Stimulated activated CD4-positive, alpha-beta T cell treated with anti-CD3 and anti-CD28 coated beads, Interleukin-12 subunit alpha, Interleukin-12 subunit beta, amount 100 ng/mL, for 24 hours (primary cell): ENCODE measurements around the gene TLDC2.
A peak's percentile ranks its signal among the peaks of the same experiment; 100 is the strongest.
"Not testable (repeated sequence)": the region's sequence is repeated elsewhere in the genome, so short reads cannot be mapped to it uniquely, and the experiment has no call there.

ENCODE experiments used
- DNase-seq, 2 experiments: peaks; one replicate each; pipeline ENCODE4 v3.0.0-alpha.2; 2020; ENCODE audit warnings: low read depth in 2 of 2

TLDC2 gene

DNA sequence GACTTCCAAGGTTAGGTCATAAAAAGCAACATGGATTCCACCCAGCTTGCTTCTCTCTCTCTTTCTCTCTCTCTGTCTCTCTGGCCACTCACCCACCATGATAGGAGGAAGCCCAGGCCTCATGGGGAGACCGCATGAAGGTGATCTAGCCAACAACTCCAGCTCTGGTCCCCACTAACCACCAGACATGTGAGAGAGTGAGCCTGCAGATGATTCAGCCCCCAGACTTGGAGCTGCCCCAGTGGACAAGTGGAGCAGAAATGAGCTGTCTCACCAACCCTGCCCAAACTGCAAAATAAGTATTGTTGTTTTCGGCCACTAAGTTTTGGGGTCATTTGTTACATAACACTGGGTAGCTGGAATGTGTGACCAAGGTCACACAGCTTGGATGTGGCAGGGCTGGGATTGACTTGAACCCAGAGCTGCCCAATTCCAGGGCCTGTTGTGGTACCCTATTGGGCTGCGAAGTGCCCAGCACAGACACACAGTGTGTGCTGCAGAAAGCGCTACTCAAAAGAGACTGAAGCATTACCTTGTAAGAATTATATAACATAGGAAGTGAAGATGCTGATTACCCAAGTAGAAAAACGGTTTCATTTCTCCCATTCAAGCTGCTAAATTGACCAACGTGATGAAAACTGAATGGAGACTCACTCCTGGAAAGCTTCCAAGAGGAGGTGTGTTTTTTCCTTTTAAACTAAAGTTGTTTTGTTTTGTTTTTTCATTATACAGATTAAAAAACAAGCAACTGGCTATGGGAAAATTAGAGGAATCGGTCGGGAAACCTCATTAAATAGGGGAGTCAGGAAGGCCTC lies 9.1 kb upstream of the TLDC2 start:
- no peak for DNase-seq

GRCh38 chr20:36871640-36872570 lies 4.0 kb upstream of the TLDC2 start:
- DNase-seq, result no peak

- DNase-seq, result no peak
Measured at GRCh38 chr20:36872852-36873251, 3.1 kb upstream of the TLDC2 start.

DNA sequence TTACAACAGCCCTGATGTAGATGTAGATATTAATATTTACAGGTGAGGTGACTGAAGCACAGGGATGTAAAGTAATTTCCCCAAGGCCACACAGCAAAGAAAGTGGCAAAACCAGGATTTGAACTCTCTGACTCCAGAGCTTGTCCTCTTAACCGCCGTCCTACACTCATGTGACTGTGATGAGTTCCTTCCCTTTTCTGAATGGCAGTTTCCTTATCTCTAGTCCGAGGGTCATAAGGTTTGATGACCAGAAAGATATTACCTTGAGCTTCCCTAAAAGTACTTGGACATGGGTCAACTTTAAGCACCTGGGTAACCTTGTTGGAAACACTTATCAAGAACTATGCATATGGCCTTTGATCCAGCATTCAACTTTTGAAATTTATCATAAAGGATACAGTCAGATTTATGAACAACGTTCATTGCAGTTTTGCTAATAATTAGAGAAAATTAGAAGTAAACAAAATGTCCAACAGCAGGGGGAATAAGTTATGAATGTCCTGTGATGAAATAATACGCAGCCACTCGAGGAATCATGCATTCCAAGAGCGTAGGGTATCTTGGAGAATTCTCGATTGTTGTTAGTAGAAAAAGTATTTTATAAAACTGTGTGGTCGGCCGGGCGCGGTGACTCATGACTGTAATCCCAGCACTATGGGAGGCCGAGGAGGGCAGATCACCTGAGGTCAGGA lies 2.3 kb upstream of the TLDC2 start:
- no peak for DNase-seq

GRCh38 chr20:36875093-36875492 lies 845 bp upstream of the TLDC2 start:
- DNase-seq, result not testable (repeated sequence)

DNA sequence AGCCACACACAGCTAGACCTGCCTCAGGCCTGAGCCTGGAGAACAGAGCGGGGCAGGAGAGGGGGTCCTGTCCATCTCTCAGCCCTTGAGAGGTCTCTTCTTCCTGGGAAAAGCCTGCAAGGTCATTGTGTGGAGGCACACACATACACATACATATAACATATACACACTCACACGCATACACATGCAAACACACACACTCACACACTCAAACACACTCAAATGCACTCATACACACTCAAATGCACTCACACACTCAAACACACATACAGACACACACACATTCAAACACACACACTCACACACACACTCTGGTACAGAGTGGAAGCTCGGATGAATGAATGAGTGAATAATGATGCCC lies 515 bp downstream of the TLDC2 start:
- DNase-seq, result no peak

- no peak for DNase-seq
Measured at GRCh38 chr20:36878941-36879340, 3.0 kb downstream of the TLDC2 start.

DNA sequence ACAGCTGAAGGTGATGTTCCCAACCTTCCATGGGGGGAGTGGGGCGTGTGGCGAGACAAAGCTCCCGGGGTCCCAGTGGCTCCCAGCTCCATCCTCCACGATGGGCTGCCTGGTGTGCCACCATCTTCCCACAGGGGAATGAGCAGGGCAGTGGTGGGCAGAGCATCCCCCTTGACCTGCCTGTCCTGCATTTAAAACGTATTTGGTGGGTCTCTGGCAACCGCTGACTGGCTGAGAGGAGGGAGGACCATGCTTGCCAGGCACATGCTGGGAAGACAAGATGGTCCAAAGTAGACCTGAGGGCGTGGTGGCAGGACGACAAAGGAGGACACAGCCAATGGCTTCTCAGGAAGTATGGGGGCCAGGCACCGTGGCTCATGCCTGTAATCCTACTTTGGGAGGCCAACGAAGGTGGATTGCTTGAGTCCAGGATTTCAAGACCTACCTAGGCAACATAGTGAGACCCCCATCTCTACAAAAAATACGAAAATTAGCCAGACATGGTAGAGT lies 4.9 kb downstream of the TLDC2 start:
- DNase-seq, result no peak

GRCh38 chr20:36881331-36881730 lies 5.4 kb downstream of the TLDC2 start:
- no peak for DNase-seq

- DNase-seq, result no peak
Measured at GRCh38 chr20:36881888-36882287, 6.0 kb downstream of the TLDC2 start.

DNA sequence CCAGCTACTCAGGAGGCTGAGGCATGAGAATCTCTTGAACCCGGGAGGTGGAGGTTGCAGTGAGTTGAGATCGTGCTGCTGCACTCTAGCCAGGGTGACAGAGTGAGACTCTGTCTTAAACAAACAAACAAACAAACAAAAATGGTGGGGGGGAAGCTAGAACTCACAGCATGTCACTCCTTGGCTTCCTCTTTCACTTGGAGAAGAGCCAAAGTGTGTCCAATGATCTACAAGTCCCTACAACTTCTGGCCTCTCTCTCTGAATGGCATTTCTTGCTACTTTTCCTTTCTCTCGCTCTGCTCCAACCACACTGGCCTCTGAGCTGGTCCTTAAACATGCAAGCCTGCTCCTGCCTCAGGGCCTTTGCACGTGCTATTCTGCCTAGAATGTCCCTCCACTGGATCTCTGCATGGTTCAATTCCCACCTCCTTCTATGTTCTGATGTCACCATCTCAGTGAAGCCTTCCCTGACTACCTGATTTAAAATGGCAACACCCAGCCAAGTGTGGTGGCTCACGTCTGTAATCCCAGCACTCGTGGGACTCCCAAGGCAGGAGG lies 8.1 kb downstream of the TLDC2 start:
- no peak for DNase-seq

- DNase-seq, result no peak
Measured at GRCh38 chr20:36885356-36885755, 9.4 kb downstream of the TLDC2 start.

- DNase-seq, result peak; percentile 67 to 84
Measured at GRCh38 chr20:36886859-36887751, 11.2 kb downstream of the TLDC2 start.

DNA sequence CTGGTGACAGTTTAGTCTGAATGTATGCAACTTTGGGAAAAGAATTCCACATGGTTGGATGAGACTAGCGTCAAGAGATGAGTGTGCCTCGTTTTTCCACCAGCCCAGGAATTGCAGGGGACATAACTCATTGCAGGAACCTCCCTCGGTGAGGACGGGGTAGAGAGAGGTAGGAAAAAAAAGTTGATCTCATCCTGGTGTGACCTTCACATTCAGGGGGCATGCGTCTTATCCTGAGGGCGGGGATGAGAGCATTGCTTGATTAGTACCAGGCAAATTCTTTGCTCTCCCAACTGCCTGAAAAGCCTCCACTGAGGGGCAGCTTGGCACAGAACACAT lies 11.8 kb downstream of the TLDC2 start:
- DNase-seq, result no peak

DNA sequence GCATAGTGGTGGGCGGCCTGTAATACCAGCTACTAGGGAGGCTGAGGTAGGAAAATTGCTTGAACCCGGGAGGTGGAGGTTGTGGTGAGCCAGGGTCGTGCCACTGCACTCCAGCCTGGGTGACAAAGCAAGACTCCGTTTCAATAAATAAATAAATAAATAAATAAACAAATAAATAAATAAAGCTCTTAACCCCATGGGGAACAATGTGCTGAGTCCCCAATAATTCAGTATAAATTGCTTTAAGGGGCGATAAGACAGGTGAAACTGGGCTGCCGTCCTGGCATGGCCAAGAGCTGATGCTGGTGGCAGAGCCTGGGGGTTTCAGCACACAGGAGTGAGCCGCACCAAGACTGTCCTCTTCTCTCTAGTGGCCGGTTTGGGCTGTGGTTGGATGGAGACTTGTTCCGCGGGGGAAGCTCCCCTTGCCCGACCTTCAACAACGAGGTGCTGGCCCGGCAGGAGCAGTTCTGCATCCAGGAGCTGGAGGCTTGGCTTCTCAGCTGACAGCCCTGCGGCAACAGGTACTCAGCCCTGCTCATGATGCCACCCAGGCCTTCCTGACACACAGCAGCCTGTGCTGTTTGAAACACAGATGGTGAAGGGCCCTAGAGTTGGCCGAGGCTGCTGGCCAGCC lies 13.1 kb downstream of the TLDC2 start:
- DNase-seq, result no peak

- no peak for DNase-seq
Measured at GRCh38 chr20:36890586-36890985, 14.6 kb downstream of the TLDC2 start.

GRCh38 chr20:36891211-36891610 lies 15.3 kb downstream of the TLDC2 start:
- no peak for DNase-seq

- no peak for DNase-seq
Measured at GRCh38 chr20:36893801-36894200, 17.9 kb downstream of the TLDC2 start.

GRCh38 chr20:36895036-36895435 lies 19.1 kb downstream of the TLDC2 start:
- no peak for DNase-seq

DNA sequence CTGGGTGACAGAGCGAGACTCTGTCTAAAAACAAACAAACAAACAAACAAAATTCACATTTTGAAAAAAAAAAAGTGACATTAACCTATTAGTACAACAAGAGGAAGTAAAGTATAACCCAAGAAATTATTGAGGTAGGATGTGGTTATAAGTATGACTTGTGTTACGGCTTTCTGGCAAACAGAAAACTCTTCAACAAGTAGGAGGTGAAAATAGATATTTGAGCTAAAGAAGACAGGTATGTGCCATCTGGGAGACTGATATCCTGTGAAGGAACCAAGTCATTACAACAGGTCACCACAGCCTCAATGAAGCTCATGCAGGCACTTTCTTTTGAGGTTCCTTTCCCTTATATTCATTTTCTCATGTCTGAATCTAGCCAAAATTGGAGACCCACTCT lies 28.8 kb downstream of the TLDC2 start:
- DNase-seq, result no peak
